GM18502 (cell line): ENCODE data around the gene SNX9.
"Not testable (repeated sequence)": the region's sequence is repeated elsewhere in the genome, so short reads cannot be mapped to it uniquely, and the experiment has no call there.

Source experiments
- ATAC-seq: cut with Tn5 transposase; IDR thresholded peaks from one replicate; pipeline ENCODE4 v1.9.1; 2021; ENCODE audit warnings: mild to moderate bottlenecking; ENCODE audit not compliant: unreplicated experiment, poor library complexity

The SNX9 gene

DNA sequence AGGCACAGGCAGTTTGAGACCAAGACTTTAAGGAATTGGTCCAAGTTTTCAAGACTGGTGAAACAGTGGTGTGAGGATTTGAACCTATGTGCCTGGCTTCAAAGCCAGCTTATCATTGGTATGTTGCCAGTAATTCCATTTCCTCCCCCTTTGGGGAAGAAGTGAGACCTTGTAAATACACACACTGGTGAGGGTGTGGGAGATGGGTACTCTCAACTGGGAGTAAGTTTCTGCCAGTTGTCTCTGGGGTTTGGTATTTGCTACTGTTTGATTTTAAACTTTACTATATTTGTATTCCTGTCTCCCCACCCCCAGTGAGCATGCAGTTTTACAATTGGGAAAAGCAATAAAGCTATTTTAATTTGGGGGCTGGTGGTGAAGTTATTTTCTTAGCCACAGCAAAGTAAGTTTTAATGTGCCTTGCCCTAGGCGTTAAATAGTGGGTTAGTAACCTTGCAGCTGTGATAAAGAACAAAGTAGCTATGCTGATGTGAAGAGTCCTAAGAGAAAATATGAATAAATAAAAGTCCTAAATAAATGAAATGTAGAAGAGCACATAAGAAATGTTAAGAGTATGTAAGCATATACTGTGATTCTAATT is 31.0 kb downstream of the SNX9 start:
- no peak for ATAC-seq

DNA sequence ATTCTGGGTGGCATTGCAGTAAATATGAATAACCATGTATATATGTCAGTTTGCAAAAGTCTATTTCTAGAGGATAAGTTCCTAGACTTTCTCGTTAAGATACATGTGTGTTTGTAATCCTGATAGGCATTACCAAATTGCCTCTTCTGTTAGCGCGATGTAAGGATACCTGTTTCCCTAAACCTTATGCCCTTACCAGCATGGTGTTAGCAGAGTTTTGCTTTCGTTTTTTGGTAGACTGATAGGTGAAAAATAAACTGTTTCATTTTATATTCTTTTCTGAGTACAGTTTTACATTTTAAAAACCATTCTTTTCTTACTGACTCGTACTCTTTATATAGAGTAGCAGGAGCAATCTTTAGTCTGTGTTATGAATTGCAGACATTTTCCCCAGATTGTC is 32.3 kb downstream of the SNX9 start:
- ATAC-seq: no peak

DNA sequence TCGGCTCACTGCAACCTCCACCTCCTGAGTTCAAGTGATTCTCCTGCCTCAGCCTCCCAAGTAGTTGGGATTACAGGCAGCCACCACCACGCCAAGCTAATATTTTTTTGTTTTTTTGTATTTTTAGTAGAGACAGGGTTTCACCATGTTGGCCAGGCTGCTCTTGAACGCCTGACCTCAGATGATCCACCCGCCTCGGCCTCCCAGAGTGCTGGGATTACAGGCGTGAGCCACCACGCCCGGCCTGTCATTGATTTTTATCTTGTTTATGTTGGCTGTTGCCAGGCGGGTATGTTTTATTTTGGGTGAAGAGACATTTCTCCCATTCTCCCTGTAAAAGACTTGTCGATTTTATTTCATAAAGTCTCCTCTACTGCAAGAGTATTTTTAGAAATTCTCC is 32.8 kb downstream of the SNX9 start:
- not testable (repeated sequence) for ATAC-seq

DNA sequence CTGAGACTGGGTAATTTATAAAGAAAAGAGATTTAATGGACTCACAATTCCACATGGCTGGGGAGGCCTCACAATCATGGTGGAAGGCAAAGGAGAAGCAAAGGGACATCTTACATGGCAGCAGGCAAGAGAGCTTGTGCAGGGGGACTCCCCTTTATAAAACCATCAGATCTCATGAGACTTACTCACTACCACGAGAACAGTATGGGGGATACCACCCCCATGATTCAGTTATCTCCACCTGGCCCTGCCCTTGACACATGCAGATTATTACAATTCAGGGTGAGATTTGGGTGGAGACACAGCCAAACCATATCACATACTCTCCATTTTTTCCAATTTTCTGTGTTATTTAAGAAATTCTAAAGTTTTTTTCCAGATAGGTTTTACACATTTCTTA is 35.6 kb downstream of the SNX9 start:
- ATAC-seq: not testable (repeated sequence)

DNA sequence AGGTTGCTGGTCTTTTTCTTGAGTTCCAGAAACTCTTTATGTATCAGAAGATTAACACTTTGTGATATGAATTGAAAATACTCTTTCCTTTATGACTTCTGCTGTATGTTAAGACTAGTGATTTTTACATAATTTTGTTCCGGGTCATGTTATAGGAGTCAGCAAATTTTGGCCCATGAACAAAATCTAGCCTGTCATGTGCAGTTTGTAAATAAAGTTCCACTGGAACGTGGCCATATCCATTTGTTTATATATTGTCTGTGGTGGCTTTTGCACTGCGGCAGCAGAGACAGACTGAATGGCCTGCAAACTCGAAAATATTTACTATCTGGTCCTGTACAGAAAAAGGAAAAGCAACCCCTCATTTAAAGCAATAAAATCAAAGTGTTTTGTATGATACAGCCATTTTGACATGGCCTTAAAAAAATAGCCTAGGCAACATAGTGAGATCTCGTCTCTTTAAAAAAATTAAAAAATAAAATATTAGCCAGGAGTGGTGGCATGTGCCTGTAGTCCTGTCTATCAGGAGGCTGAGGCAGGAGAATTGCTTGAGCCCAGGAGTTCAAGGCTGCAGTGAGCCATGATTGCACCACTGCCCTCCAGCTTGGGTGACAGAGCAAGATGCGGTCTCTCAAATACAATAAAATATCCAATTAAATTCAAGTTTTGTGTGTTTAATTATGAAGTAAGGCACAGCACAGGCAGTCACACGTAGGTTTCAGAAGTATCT is 36.9 kb downstream of the SNX9 start:
- no peak for ATAC-seq

DNA sequence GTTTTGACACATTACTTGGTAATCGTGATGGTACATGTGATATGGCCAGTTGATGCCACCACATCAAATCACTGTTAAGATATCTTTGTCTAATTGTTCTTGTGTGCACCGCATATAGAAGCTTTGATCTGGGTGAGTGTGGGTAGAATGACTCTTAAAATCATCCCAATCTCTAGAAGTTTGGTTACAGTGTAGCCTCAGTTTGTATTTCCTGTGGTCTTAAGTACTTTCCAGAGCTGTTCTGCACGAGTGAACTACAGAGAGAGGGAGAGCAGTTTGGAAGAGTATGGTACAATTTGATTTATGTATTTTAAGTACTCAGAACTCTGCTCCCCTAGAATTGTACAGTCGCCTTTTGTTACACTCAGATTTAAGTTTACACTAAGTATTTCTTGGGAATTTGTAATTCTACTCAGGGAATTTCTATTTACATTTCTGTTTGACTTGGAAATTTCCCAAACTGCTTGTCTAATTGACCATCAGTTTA is 37.5 kb downstream of the SNX9 start:
- ATAC-seq: no peak

DNA sequence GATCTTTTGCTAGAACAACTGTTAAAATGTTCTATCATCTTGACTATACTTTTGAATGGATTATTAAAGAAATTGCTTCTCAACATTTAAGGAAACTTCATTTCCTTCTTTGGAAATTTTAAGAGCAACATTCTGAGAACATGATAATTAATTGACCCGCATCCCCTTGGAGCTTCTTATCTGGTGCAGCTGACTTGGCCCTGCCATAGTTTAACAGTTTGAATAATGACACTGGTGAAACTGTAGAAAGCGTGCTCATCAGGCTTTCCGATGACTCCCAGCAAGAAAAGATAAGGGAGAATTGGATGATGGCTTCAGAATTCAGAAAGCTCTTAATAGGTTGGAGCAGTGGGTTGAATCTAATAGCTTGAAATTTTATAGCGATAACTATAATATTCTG is 38.1 kb downstream of the SNX9 start:
- ATAC-seq: no peak

DNA sequence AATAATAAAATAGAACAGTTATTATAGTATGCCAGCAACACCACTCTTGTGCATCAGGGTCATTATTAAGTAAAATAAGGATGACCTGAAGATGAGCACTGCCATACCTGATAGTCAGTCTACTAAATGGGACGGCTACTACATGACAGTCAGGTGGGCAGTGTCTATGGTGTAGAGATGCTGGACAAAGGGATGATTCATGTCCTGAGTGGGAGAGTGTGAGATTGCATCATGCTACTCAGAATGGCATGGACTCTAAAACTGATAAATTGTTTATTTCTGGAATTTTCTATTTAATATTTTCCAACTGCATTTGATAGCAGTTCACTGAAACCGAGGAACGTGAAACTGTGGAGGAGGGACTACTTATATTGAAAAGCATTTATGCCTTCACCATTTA is 38.8 kb downstream of the SNX9 start:
- ATAC-seq: no peak

DNA sequence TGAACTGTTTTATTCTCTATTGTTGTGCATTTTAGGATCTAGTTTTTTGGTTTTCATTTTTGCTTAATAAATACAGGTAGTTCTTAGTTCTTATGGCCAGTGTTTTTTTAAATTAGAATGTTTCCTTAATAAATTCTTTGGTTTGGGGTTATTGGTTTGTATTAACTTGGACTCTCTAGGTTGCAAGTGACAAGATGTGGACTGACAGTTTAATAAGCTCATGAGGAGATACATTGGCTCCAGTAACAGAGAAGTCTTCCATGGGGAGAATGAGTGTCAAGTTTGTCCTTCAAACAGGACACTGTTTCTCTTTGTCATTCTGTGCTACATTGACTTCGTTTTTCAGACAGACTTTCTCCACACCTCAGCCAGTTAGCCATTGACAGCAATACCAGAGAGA is 39.7 kb downstream of the SNX9 start:
- no peak for ATAC-seq

DNA sequence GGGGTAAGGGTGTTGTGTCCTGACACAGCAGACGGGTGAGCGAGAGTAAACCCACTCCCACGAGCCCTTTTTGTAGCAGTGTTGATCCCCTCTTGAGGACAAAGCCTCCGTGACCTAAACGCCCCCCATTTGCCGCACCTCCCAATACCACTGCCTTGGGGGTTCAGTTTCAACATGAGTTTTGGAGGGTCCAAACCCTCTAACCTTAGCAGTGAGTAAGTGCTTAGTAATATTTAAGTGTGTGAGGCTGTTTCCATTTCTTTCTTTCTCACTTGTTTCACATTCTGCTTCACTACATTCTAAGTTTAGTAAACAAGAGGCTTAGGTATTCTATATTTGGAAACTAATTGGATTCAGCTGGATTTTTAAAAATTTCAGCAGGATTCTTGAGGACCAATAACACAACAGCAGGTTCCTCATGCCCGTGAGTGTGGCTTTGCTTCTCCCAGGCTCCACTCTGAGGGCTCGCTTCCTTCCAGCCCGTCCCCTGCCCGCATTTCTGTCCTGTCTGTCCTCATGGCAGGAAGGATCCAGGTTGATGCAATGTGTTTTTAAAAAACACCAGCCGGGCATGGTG is 41.2 kb downstream of the SNX9 start:
- ATAC-seq: no peak

DNA sequence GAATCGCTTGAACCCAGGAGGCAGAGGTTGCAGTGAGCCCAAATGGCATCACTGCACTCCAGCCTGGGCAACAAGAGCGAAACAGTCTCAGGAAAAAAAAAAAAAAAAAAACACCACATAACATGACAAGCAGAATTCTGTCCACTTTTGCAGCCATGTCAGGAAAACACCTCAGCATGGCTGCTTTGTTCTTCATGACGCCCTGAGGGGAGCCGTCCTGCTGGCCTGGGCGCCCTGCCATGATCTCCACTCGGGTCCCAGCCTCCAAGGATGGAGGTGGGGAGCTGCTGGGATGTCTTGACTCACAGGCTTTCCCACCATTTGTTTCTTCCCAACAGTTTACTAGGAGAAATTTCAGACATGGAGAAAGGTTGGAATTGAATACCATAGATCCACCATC is 42.2 kb downstream of the SNX9 start:
- ATAC-seq: no peak

DNA sequence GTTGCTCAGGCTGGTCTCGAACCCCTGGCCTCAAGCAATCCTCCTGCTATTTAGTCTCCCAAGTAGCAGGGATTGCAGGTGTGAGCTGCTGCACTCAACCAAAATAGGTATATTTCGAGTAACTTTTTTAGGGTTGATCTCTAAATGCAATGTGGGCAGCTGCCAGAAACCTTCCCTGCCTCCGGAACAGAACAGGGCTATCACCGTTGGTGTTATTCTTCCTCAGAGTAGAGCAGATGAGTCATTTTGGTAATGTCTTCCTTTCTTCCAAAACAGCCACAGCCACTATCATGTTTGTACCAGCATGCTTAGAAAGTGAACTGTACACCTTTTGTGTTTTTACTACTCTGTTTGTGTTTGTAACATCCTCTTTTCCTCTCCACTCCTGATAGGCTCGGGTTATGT is 44.1 kb downstream of the SNX9 start:
- ATAC-seq: no peak

DNA sequence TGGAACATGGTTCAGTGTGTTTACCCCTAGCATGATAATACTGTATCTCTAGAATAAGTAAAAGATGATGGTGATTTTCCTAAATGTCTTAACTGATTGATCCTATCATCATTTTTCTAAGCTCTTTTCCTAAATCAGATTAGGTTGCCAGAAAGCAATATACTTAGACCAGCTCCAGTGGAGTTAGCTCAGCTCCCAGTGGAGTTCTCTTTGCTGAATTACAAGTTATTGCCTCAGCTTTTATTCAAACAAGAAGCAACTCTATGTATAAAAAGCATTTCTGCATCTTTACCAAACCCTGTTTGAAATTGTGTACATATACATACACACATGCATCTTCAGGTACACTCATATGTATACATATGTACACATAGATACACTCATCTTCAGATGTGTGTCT is 44.9 kb downstream of the SNX9 start:
- no peak for ATAC-seq

DNA sequence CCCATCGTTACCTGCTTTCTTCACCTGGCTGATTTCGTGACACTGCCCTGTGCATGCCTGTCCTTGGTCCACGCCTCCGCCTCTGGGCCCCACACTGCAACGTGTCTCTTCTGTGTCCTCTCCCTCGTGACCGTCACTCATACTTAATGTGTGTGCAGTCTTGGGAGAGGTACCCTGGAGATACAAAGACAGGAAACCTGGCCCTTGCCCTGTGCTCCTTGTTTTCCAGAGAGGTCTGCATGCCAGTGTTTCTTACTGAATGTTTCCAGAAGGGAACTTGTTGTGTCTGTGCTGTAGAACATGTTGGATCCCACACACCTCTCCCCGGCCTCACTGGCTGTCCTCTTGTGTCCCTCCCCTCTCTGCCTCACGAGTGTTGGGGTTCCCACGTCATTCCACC is 45.8 kb downstream of the SNX9 start:
- ATAC-seq: no peak

DNA sequence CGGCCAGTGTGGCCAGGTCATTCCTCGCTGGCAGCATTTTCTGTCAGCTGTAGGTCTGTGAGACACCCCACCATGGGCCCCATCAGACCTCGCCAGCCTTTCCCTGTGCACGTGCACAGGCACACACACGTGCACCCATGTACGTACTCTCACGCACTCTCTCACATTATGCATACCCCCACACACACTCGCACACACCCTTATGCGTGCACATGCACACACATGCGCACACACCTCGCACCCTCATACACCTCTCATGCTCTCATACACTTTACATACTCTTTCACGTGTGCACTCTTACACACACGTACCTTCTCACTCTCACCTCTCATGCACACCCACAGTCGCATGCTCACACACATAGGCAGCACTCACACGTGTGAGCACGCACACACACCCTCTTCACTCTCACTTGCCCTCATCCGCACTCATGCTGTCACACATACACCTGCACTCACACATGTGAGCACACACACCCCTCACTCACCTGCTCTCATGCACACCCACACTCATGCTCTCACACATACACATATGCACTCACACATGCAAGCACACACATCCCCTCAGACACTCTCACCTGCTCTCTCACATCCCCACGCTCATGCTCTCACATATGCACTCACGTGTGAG is 46.7 kb downstream of the SNX9 start:
- ATAC-seq: no peak

DNA sequence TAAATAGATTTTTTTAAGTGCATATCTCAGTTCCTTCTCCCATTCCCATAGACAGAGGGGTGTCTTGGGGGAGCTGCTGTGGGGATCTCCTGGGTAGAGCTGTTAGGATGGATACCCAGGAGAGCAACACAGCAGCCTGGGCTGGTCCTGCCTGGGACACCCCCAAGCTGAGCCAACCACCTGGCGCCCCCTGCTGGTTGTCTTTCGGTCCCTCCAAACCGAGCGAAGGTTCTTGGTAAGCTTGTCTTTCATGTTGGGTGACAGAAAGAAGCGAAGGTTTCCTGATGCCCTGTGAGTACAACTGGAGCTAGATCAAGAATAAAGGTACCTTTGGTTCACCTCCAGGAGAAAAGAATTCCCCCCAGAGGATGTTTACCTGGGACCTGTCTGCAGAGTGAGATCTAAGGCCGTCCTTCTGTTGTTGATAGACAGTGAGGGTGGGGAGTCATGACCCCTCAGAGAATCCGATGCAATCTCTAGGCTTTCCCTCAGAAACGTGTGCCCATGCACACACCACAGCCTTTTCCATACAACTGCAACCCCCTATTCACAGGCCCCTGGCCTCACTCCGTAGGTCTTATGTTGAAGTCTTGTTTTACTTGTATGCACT is 50.8 kb downstream of the SNX9 start:
- ATAC-seq: peak; percentile 75

DNA sequence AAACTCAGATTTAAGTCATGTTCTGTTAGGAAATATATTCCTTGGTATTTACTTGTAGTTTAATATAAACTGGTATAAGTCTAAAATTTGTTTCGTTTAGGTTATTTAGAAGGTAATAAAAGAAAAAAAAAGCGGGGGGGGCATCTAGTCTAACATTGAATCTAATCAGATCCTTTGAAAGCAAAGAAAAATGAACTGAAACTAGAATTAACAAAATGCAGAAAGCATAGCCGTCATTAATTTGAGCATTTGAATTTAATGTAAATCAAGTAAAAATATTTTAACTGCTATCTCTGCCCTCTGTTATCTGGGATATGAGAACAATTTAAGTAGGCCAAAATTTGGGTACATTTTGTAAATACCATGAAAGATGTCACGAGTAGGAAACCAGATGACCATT is 54.1 kb downstream of the SNX9 start:
- no peak for ATAC-seq

DNA sequence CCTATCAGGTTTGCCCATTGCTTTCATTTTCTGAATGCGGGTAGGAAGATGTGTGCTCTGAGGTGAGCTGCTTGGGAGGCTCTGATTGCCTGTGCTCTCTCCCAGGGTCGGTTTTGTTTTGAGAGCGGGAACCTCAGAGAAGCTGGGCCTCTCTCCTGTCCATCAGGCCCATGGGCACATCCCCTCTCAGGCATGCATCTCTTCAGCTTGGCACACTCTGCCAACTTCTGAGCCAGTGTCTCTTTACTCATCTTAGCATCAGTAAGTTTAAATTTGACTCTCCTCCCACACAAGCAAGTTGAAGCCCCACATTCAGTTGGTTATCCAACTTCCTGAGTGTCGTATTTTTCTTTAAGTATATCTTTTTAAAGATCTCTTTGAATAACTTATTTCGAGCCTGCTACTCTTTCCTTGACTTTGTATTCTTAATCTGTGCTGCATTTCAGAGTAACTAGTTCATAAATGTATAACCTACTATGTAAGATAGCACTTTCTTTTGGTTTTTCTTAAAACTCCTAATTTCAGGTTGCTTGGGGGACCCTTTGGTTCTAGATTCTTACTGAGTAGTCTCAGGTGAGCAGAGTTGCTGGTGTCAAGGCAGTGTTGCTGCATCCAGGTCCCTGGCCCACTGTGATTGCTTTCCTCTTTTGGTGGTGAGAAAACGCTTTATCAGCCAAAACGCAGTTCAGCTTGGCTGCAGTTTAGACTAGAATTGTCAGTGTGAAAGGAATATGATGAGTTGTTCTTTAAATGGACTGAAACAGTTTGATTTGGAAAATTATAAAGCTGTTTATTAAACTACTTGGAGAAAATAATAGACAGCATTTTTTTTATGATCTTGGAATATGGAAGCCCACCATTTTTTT is 54.8 kb downstream of the SNX9 start:
- no peak for ATAC-seq

DNA sequence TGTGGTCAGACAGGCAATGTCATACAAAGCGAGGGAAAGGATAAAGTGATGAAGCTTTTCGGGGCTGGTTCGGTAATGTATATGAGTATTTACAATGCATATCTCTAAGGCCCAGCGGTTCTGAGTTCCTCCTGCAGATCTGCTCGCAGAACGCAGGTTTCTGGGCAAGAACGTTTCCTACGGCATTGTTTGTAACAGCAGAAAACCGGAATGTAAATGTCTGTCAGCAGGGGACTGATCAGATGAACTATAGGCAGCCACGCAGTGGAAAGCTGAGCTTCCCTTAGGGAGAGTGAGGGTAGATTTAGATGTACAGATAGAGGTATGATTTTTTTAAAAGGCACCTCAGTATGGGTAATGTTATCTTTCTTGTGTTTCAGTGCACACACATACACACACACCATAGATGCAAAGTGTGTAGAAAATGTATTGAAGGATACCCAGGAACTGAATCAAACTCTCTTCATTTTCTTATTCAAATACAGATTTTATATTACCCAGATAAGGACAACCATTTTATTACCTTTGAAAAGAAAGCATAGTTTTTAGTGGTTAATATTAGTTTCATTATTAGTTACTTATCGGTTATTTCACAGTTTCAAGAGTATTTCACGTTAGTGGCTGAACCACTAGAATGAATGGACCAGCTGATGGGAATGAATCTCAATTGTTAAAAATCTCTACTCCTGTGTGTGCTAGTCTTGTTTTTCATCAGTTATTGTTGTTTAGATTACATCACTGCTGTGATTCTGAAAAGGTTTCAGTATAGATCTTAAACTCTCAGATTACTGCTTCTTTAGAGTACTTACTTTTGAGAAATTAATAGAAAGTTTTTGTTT is 56.2 kb downstream of the SNX9 start:
- ATAC-seq: peak; percentile 92
